CD4-positive, alpha-beta T cell treated with Interferon alpha-2 for 1 hour (primary cell): ENCODE results near the gene DLG5.

Experiments
- DNase-seq, 2 donors: peaks; one replicate each; pipeline ENCODE4 v3.0.0-alpha.2; 2020 to 2022

Gene DLG5

GRCh38 chr10:77926566-77927401, at the start of gene DLG5:
DLG5 (minus strand) TSS chr10:77926755; CDS start chr10:77926520, 235 bp downstream.
- peak in 1 of 2 donors; percentile 23 for DNase-seq

GRCh38 chr10:77975086-77975666, 48.6 kb upstream of the DLG5 start:
- DNase-seq, result no peak

GRCh38 chr10:77974396-77975074, 48.0 kb upstream of the DLG5 start:
- DNase-seq, result no peak

GRCh38 chr10:77973276-77973675, 46.7 kb upstream of the DLG5 start:
- DNase-seq, result no peak

- DNase-seq, result no peak
Measured at GRCh38 chr10:77972148-77972547, 45.6 kb upstream of the DLG5 start.

GRCh38 chr10:77971804-77972144, 45.2 kb upstream of the DLG5 start:
- DNase-seq, result no peak

- no peak for DNase-seq
Measured at GRCh38 chr10:77970869-77971803, 44.6 kb upstream of the DLG5 start.

GRCh38 chr10:77969114-77969513, 42.6 kb upstream of the DLG5 start:
- no peak for DNase-seq

- no peak for DNase-seq
Measured at GRCh38 chr10:77967611-77968022, 41.1 kb upstream of the DLG5 start.

- DNase-seq, result no peak
Measured at GRCh38 chr10:77965294-77965693, 38.7 kb upstream of the DLG5 start.

GRCh38 chr10:77964811-77965210, 38.3 kb upstream of the DLG5 start:
- no peak for DNase-seq

GRCh38 chr10:77963901-77964300, 37.3 kb upstream of the DLG5 start:
- DNase-seq, result no peak

- no peak for DNase-seq
Measured at GRCh38 chr10:77962350-77963146, 36.0 kb upstream of the DLG5 start.

- no peak for DNase-seq
Measured at GRCh38 chr10:77961668-77962067, 35.1 kb upstream of the DLG5 start.

- DNase-seq, result no peak
Measured at GRCh38 chr10:77960829-77961329, 34.3 kb upstream of the DLG5 start.

- DNase-seq, result no peak
Measured at GRCh38 chr10:77959887-77960455, 33.4 kb upstream of the DLG5 start.

- DNase-seq, result no peak
Measured at GRCh38 chr10:77959384-77959783, 32.8 kb upstream of the DLG5 start.

- no peak for DNase-seq
Measured at GRCh38 chr10:77955136-77955535, 28.6 kb upstream of the DLG5 start.

- DNase-seq, result no peak
Measured at GRCh38 chr10:77949167-77949566, 22.6 kb upstream of the DLG5 start.

GRCh38 chr10:77946084-77946483, 19.5 kb upstream of the DLG5 start:
- DNase-seq, result no peak

GRCh38 chr10:77944519-77944918, 18.0 kb upstream of the DLG5 start:
- no peak for DNase-seq
